Skeletal muscle tissue (tissue), 4 donors: ENCODE measurements around the gene CYTH4. TPM values are rescaled to one million over a fixed set of nuclear protein-coding genes. Genes with fewer than 3 reads are reported as not detected.

Experiments
- H3K27ac ChIP-seq: one replicate; pipeline ENCODE4 v1.7.0; 2013; ENCODE audit warnings: mild to moderate bottlenecking, low read depth, low read length, inconsistent platforms
- H3K27me3 ChIP-seq, 3 donors: one replicate each; pipeline ENCODE4 v1.7.0; 2013; ENCODE audit warnings: low read length in 3 of 3; ENCODE audit not compliant: control insufficient read depth in 3 of 3, insufficient read depth in 3 of 3
- H3K36me3 ChIP-seq, 3 donors: one replicate each; pipeline ENCODE4 v1.7.0; 2013; ENCODE audit warnings: low read length in 3 of 3; ENCODE audit not compliant: control insufficient read depth in 3 of 3, insufficient read depth in 3 of 3
- H3K4me1 ChIP-seq, 3 donors: one replicate each; pipeline ENCODE4 v1.7.0; 2013; ENCODE audit warnings: low read length in 3 of 3, mild to moderate bottlenecking in 3 of 3; ENCODE audit not compliant: control insufficient read depth in 3 of 3, insufficient read depth in 3 of 3
- H3K4me3 ChIP-seq, 3 donors: one replicate each; pipeline ENCODE4 v1.7.0; 2013; ENCODE audit warnings: low read length in 3 of 3
- H3K9ac ChIP-seq, 3 donors: one replicate each; pipeline ENCODE4 v1.7.0; 2013; ENCODE audit warnings: low read length in 3 of 3, mild to moderate bottlenecking in 3 of 3, moderate library complexity in 2 of 3, low read depth in 1 of 3
- H3K9me3 ChIP-seq, 3 donors: one replicate each; pipeline ENCODE4 v1.7.0; 2013; ENCODE audit warnings: low read length in 3 of 3; ENCODE audit not compliant: control insufficient read depth in 3 of 3
- total RNA-seq: library from RNA; depleted of rRNA; stranded (reverse); fragments of >200 nt; gene quantifications from one replicate; pipeline ENCODE4 v1.2.3, GENCODE V29; 2014
- donor health status: Osteomylitis.

The CYTH4 gene
- total RNA-seq, 1 donor from 2014 or later: 12.0 TPM

DNA sequence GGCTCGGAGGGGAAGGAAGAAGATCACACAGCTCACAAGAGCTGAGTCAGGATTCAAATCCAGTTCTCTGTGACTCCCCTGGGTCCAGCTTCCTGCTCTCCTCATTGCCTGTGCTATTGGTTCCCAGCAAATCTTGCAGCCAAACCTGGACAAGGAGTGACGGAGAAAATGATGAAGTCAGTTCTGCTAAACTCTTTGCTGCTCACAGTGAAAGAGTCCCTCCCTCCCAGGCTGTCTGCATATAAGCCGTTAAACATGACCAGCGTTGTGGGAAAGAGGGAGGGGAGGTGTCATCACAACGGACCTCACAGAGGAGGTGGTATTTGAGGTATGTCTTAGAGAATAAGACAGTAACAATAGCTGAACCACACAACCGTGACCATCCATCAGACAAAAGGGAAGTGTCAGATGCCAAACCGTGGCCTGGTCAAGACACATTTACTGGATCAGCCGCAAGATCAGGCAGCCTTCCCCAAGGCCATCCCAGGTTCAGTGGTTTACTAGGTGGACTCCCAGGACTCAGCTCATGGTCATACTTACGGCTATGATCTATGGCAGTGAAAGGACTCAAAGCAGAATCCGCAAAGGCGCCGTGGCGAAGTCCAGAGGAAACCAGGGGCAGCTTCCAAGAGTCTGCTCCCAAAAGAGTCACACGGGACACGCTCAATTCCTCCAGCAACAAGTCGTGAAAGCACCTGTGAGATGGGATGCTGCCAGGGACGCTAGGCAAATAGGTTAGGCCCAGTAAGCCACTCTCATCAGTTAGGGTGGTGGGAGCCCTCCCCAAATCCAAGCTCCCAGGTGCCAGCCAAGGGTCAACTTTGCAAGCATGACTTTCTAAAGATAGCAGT lies 2.8 kb upstream of the CYTH4 start:
- no peaks in the 10 kb centered on the region for H3K36me3 ChIP-seq
- peaks cover 4 to 73% (median 59%) of the 10 kb centered on the region in 3 donors for H3K27me3 ChIP-seq
- H3K9ac ChIP-seq: no peak overlapping the region
- H3K9me3 ChIP-seq: no peaks in the 10 kb centered on the region
- no peak overlapping the region for H3K27ac ChIP-seq
- H3K4me1 ChIP-seq: peaks cover 0 to 12% (median 0%) of the 10 kb centered on the region in 3 donors
- no peak overlapping the region for H3K4me3 ChIP-seq

DNA sequence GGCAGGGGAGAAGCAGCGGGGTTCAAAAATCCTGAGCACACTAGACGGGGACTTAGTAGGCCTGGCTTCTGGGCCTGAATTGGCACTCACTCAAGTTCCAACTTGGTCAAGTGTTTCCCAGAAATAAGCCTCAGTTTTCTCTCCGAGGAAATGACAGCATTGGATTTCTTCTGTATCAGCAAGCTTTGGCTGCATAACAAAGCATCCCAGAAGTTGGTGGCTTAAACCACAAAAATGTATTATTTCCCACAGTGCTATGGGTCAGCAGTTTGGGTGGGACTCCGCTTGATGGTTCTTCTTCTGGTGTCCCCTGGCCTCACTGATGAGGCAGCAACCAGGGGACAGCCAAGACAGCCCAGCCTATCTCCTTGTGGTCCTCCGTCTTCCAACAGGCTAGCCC lies 1.6 kb upstream of the CYTH4 start:
- H3K9ac ChIP-seq: no peak overlapping the region
- no peaks in the 10 kb centered on the region for H3K36me3 ChIP-seq
- no peak overlapping the region for H3K4me3 ChIP-seq
- no peaks in the 10 kb centered on the region for H3K9me3 ChIP-seq
- H3K27ac ChIP-seq: no peak overlapping the region
- H3K27me3 ChIP-seq: peaks cover 4 to 68% (median 53%) of the 10 kb centered on the region in 3 donors
- peaks cover 0 to 5% (median 0%) of the 10 kb centered on the region in 3 donors for H3K4me1 ChIP-seq

DNA sequence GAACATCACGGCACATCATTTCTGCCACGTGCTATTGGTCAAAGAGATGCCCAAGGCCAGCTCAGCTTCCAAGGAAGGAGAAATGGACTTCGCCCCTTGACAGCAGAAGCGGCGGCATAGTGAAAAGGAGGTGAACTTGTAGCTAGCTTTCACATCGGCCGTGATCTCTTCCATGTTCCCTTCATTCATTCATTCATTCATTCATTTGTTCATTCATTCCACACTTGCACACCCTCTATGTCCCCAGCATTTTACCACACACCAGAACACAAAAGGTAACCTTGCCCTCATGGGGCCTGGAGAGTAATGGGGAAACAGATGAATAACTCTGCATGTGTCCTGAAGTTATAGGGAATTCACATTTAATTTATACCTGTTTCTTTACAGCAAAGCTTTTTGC lies 1.1 kb upstream of the CYTH4 start:
- H3K4me3 ChIP-seq: no peak overlapping the region
- H3K9me3 ChIP-seq: no peaks in the 10 kb centered on the region
- H3K4me1 ChIP-seq: peaks cover 0 to 9% (median 0%) of the 10 kb centered on the region in 3 donors
- H3K9ac ChIP-seq: no peak overlapping the region
- peaks cover 6 to 66% (median 55%) of the 10 kb centered on the region in 3 donors for H3K27me3 ChIP-seq
- H3K27ac ChIP-seq: no peak overlapping the region
- H3K36me3 ChIP-seq: no peaks in the 10 kb centered on the region

GRCh38 chr22:37281646-37282384 lies 493 bp upstream of the CYTH4 start:
- H3K4me1 ChIP-seq: peaks cover 0 to 12% (median 0%) of the 10 kb centered on the region in 3 donors
- H3K4me3 ChIP-seq: no peak overlapping the region
- peak overlapping the region; percentile 2 for H3K27ac ChIP-seq
- H3K9ac ChIP-seq: no peak overlapping the region
- H3K27me3 ChIP-seq: peaks cover 6 to 67% (median 57%) of the 10 kb centered on the region in 3 donors
- H3K9me3 ChIP-seq: no peaks in the 10 kb centered on the region
- H3K36me3 ChIP-seq: no peaks in the 10 kb centered on the region

DNA sequence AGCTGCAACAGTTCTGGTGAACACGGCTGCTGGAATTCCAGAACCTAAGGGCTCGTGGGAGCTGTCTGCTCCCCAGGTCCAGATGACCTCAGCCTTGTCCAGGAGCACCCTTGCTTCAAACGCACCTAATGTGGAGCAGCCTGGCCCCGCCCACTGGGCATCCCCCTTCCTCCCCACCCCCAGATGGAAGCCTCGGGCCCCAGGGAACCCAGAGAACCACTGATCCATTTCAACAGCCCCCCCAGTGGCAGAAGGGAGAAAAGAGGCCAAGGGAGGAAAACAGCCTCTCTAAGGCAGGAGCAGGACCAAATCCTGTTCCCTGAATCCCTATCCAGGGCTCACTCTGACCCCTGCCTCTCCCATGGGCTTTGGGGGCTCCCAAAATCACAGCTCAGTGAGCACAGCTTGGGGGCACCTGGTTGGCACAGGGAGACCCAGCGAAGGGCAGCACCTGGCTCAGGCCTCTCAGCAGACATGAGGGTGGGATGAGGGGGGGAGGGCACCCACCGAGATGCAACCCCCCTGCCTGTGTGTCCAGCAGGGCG lies 1.2 kb downstream of the CYTH4 start:
- H3K4me1 ChIP-seq: peaks cover 0 to 14% (median 0%) of the 10 kb centered on the region in 3 donors
- H3K9me3 ChIP-seq: no peaks in the 10 kb centered on the region
- H3K27ac ChIP-seq: peak overlapping the region; percentile 28
- peak overlapping the region in 1 of 3 donors; percentile 30 for H3K4me3 ChIP-seq
- peak overlapping the region in 1 of 3 donors; percentile 40 for H3K9ac ChIP-seq
- no peaks in the 10 kb centered on the region for H3K36me3 ChIP-seq
- peaks cover 6 to 60% (median 55%) of the 10 kb centered on the region in 3 donors for H3K27me3 ChIP-seq

GRCh38 chr22:37284126-37284804 lies 2.0 kb downstream of the CYTH4 start:
- Histone ChIP-seq H3K36me3 (no peaks in the 10 kb centered on the region), H3K27me3 (peaks cover 6 to 58% (median 54%) of the 10 kb centered on the region in 3 donors), H3K9me3 (no peaks in the 10 kb centered on the region), H3K27ac (peak overlapping the region; percentile 28), H3K4me3 (peak overlapping the region in 2 of 3 donors; percentile 4 to 30), H3K9ac (no peak overlapping the region), H3K4me1 (peaks cover 0 to 18% (median 0%) of the 10 kb centered on the region in 3 donors)

DNA sequence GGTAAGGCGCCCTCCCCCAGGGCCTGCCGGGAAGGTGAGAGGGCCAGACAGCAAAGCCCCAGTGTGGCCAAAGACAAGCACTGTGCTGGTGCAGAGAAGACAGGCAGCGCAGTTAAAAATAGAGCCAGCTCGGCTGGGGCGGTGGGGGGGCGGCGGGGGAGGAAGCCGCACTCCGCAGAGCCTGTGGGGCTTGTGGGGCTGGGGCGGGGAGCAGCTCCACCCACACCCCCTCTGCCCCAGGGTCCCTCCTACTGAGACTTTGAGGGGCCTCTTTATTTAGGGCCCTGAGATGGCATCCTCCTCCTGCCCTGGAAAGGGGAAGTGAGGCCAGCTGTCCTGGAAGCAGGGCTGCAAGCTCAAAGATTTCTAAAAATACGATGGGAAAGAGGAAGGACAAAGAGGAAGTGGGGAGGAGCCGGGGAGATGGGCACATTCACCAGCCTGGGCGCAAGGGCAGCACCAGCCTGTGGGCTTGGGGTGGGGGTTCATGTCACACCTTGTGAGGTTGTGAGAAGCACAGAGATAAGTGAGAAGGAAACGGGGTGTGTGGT lies 2.6 kb downstream of the CYTH4 start:
- Histone ChIP-seq H3K27me3 (peaks cover 6 to 55% (median 48%) of the 10 kb centered on the region in 3 donors), H3K27ac (peak overlapping the region; percentile 28), H3K36me3 (no peaks in the 10 kb centered on the region), H3K9me3 (no peaks in the 10 kb centered on the region), H3K4me3 (no peak overlapping the region), H3K4me1 (peaks cover 0 to 18% (median 0%) of the 10 kb centered on the region in 3 donors), H3K9ac (no peak overlapping the region)

DNA sequence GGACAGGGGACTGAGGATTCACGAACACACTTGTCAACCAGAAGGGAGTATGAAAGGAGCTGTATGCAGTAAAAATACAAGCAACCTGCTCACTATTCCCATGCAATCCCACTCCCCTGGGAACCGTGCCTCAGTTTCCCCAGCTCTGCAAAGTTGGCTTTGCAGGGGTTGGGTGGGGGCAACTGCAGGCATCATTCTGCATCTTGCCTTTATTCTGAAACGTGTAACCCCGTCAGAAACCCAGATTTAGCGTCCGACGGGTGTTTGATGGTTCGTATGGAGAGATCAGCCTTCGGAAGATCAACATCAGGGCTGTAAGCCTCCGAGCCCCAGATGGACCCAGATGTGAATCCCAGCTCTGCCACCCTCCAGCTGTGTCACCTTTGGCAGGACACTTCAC lies 3.6 kb downstream of the CYTH4 start:
- Histone ChIP-seq H3K9ac (no peak overlapping the region), H3K36me3 (no peaks in the 10 kb centered on the region), H3K27me3 (peaks cover 6 to 54% (median 46%) of the 10 kb centered on the region in 3 donors), H3K9me3 (no peaks in the 10 kb centered on the region), H3K4me1 (peaks cover 0 to 18% (median 3%) of the 10 kb centered on the region in 3 donors), H3K4me3 (no peak overlapping the region), H3K27ac (no peak overlapping the region)

- H3K27me3 ChIP-seq: peaks cover 7 to 49% (median 40%) of the 10 kb centered on the region in 3 donors
- no peaks in the 10 kb centered on the region for H3K9me3 ChIP-seq
- peaks cover 0 to 18% (median 3%) of the 10 kb centered on the region in 3 donors for H3K4me1 ChIP-seq
- H3K27ac ChIP-seq: no peak overlapping the region
- H3K36me3 ChIP-seq: no peaks in the 10 kb centered on the region
- no peak overlapping the region for H3K4me3 ChIP-seq
- H3K9ac ChIP-seq: no peak overlapping the region
Measured at GRCh38 chr22:37287550-37287951, 5.2 kb downstream of the CYTH4 start.
